HG03521 (cell line): ENCODE measurements around the gene IKBKG.
"Not testable (repeated sequence)": the region's sequence is repeated elsewhere in the genome, so short reads cannot be mapped to it uniquely, and the experiment has no call there.

Source experiments
- ATAC-seq: cut with Tn5 transposase; IDR thresholded peaks from one replicate; pipeline ENCODE4 v1.9.1; 2021; ENCODE audit warnings: mild to moderate bottlenecking, moderate library complexity; ENCODE audit not compliant: unreplicated experiment

Gene IKBKG

GRCh38 chrX:154525606-154526490 is 21.6 kb upstream of the IKBKG start:
- no peak for ATAC-seq

DNA sequence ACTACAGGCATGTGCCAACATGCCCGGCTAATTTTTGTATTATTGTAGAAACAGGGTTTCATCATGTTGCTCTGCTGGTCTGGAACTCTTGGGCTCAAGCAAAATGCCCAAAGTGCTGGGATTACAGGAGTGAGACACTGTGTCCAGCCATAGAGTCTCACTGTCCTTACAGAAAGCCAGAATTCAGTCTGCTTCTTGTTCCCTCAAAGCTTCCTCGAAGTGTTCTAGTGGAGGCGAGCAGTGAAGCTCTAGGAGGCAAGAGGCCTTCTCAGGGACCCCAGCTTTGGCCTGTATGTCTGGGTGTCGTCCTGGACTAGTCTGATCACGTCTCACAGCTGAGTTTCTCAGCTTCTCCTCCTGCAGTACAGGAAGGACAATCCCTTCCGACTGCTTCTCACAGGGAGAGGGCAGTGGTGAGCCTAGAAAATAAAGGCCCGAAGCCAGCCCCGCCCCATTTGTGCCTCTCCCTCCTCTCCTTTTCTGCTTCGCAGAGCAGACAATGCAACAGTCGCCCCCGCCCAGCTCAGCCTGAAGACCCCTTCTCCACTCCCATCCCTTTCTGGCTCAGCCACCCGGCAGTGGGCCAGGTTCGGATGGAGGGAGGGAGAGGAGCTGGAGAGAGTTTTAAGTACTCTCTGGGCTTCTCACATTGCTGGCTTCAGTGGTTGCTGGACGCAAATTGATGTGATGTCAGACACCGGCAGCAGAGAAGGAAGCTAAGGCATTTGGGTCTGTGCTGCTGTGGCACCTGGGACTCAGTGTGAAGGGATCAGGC is 20.3 kb upstream of the IKBKG start:
- ATAC-seq = no peak

DNA sequence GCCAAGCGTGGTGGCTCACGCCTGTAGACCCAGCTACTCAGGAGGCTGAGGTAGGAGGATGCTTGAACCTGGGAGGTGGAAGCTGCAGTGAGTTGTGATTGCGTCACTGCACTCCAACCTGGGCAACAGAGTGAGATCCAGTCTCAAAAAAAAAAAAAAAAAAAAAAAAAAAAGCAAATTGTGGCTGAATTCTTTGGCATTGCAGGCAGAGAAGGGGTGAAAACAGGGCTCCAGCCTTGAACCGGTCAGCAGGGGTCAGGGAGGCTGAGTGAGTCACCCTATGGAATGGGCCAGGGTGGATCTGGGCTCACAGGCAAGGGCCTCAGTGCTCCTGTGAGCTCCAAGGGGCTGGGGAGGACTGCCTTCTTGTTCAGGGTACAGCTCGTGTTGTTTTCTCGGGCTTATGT is 18.2 kb upstream of the IKBKG start:
- no peak for ATAC-seq

DNA sequence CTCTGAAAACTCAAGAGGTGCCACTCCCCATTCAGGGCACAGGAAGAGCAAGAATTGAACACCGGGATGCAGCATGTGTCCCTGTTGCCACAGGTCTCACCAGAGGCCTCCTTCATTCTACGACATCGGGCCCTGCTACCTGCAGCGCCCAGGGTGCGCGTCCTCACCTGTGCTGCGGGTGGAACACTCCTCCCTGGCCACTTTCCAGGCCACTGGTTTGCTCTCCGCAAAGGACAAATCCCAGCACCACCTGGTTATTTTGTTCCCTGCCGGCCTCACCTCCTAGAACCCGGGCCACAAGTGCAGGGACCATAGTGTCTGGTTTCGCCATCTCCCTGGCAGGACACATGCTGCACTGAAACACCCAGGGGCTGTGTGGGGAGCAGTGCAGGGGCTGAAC is 17.1 kb upstream of the IKBKG start:
- ATAC-seq = no peak

DNA sequence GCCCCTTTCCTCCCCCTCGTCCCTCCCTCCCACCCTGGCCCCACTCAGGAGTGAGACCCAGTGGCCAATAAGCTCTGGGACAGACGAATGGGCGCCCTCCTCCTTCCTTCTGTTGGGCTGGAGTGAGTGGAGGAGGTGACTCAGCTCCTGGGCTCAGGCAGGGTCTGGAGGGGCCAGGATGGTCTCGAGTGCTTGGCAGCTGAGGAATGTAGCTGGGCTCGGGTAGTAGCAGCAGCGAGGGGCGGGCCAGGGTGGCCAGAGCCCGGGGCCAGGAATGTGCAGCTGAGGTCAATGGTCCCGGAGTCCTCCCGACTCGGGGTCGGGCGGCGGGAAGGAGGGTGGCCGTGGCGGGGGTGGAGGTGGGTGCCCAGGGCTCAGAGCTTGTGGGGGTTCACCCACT is 15.8 kb upstream of the IKBKG start:
- no peak for ATAC-seq

DNA sequence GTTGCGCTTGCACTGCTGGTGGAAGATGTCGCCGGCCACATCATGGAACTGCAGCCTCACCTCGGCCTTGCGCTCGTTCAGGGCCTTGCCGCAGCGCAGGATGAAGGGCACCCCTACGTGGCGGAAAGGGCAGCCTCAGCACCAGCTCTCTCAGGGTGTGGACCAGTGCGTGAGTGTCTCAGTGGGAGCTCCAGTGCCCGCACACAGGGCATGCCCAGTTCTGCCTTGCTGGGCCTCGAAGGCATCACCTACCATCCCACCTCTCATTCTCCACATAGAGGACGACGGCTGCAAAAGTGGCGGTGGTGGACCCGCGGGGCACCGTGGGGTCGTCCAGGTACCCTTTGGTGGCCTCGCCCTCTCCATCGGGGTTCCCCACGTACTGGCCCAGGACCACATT is 14.7 kb upstream of the IKBKG start:
- no peak for ATAC-seq

GRCh38 chrX:154534526-154535322 is 12.7 kb upstream of the IKBKG start:
- peak; percentile 83 for ATAC-seq

- no peak for ATAC-seq
Measured at GRCh38 chrX:154535892-154536291, 11.5 kb upstream of the IKBKG start.

DNA sequence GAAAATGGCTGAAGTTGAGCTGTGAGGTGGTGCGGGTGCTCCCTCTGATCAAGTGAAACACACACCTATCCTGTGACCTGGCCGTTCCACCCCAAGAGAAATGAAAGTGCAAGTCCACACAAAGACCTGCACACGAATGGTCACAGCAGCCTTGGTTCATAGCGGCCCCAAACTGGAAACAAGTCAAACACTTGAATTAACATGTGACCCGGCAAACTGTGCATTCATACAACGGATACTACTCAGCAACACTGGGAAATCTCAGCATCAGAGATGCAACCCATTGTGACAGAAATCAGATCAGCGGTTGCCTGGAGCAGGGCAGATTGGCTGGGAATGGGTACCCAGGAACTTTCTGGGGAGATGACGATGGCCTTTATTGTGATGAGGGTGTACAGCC is 8.3 kb upstream of the IKBKG start:
- ATAC-seq = no peak

- not testable (repeated sequence) for ATAC-seq
Measured at GRCh38 chrX:154540365-154540764, 7.1 kb upstream of the IKBKG start.

DNA sequence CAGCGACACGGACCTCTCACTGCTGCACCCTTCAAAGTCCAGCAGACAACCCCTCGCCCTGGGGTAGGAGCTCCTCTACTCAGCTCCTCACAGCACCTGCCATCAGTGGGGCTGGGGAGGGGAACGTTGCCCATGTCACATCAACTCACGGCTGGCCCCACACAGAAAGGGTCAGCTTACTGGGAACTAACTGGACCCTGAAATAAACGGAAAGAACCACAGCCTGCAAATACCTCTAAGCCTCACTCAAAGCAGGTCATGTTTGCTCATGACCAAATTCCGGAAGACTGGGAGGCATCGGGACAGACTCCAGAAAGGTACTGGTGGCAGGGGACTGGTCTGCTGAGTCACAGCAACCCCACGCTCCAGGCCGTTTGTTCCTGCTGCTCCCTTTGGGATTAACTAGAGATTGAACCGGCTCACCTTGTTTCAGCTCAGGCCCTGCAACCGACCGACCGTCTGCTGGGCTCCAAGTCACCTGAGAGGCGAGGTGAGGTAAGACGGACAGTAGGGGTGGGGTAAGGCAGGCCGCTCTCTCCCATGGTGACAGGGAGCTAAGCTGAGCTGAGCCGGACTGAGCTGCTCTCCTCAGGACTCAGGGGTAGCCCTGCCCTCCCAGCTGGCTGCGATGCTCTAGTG is 6.4 kb upstream of the IKBKG start:
- no peak for ATAC-seq

DNA sequence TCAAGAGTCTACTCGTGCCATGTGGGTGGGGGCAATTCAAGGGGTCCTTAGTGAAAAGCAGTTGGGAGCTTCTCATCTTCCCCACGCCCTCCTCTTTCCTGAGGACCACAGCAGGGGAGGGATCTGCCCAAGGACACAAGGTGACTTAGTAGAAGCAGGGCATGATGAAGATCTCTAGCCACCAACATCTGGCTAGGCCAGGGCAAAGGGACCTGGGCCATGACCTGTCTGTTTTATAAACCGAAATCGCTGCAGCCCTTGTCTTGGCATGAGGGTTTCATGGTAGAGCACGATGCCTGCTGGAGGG is 5.9 kb upstream of the IKBKG start:
- ATAC-seq = no peak

- ATAC-seq = no peak
Measured at GRCh38 chrX:154541896-154542722, 5.3 kb upstream of the IKBKG start.

GRCh38 chrX:154542723-154543424 is 4.5 kb upstream of the IKBKG start:
- ATAC-seq = no peak

GRCh38 chrX:154545673-154546274 is 1.6 kb upstream of the IKBKG start:
- ATAC-seq = no peak

GRCh38 chrX:154546354-154547244 is 821 bp upstream of the IKBKG start, which contains the start of gene G6PD:
Gene G6PD (minus strand): TSS chrX:154546846. CDS start chrX:154546155, 691 bp downstream.
- peak; percentile 45 for ATAC-seq

- no peak for ATAC-seq
Measured at GRCh38 chrX:154548028-154548316, 552 bp downstream of the IKBKG start.

GRCh38 chrX:154549766-154550165 is 2.3 kb downstream of the IKBKG start:
- ATAC-seq = no peak
